BLaER1 (cell line): Measurements from ENCODE around the gene ENTHD1.

Experiments used
- H3K27ac ChIP-seq: shearing (Covaris generic); formaldehyde crosslinking; 2 replicates; pipeline ENCODE4 v1.8.1; 2022
- H3K27me3 ChIP-seq: shearing (Covaris generic); formaldehyde crosslinking; 2 replicates; pipeline ENCODE4 v1.8.1; 2022
- H3K36me3 ChIP-seq: shearing (Covaris generic); formaldehyde crosslinking; 2 replicates; pipeline ENCODE4 v1.8.1; 2022
- H3K4me1 ChIP-seq: shearing (Covaris generic); formaldehyde crosslinking; 2 replicates; pipeline ENCODE4 v1.8.1; 2022
- H3K4me2 ChIP-seq: shearing (Covaris generic); formaldehyde crosslinking; 2 replicates; pipeline ENCODE4 v1.8.1; 2022
- H3K4me3 ChIP-seq: shearing (Covaris generic); formaldehyde crosslinking; 2 replicates; pipeline ENCODE4 v1.8.1; 2022
- H3K9ac ChIP-seq: shearing (Covaris generic); formaldehyde crosslinking; 2 replicates; pipeline ENCODE4 v1.8.1; 2022
- H3K9me3 ChIP-seq: shearing (Covaris generic); formaldehyde crosslinking; 2 replicates; pipeline ENCODE4 v1.8.1; 2022
- H4K20me1 ChIP-seq: shearing (Covaris generic); formaldehyde crosslinking; 2 replicates; pipeline ENCODE4 v1.8.1; 2022
- Cebpa-rat ChIP-seq: shearing (Covaris generic); IDR thresholded peaks from 2 replicates; pipeline ENCODE4 v1.8.1; 2022

Gene ENTHD1

GRCh38 chr22:39825661-39826102, 67.9 kb downstream of the ENTHD1 start:
- Histone ChIP-seq H3K9me3 (no peaks in the 10 kb centered on the region), H4K20me1 (no peaks in the 10 kb centered on the region), H3K9ac (no peak overlapping the region), H3K4me2 (no peak overlapping the region), H3K27me3 (no peaks in the 10 kb centered on the region), H3K4me1 (peaks cover 20% of the 10 kb centered on the region), H3K4me3 (no peak overlapping the region), H3K27ac (no peak overlapping the region), H3K36me3 (no peaks in the 10 kb centered on the region)
- no peak for TF ChIP-seq Cebpa-rat

- Histone ChIP-seq H3K4me2 (no peak overlapping the region), H3K4me3 (no peak overlapping the region), H3K27me3 (no peaks in the 10 kb centered on the region), H3K36me3 (no peaks in the 10 kb centered on the region), H4K20me1 (no peaks in the 10 kb centered on the region), H3K9me3 (no peaks in the 10 kb centered on the region), H3K27ac (no peak overlapping the region), H3K9ac (no peak overlapping the region), H3K4me1 (peaks cover 4% of the 10 kb centered on the region; the same call in 1 of the 2 replicates)
- TF ChIP-seq Cebpa-rat: no peak
Observed at GRCh38 chr22:39821008-39821407, 72.6 kb downstream of the ENTHD1 start.

GRCh38 chr22:39820256-39820655, 73.3 kb downstream of the ENTHD1 start:
- no peaks in the 10 kb centered on the region for H4K20me1 ChIP-seq
- no peak overlapping the region for H3K4me2 ChIP-seq
- TF ChIP-seq Cebpa-rat: no peak

GRCh38 chr22:39819429-39819828, 74.1 kb downstream of the ENTHD1 start:
- H3K9ac ChIP-seq: no peak overlapping the region
- H3K27me3 ChIP-seq: no peaks in the 10 kb centered on the region
- no peaks in the 10 kb centered on the region for H3K9me3 ChIP-seq
- no peaks in the 10 kb centered on the region for H3K4me1 ChIP-seq
- H4K20me1 ChIP-seq: no peaks in the 10 kb centered on the region
- no peak overlapping the region for H3K4me2 ChIP-seq
- no peak overlapping the region for H3K4me3 ChIP-seq
- TF ChIP-seq Cebpa-rat: no peak
- no peaks in the 10 kb centered on the region for H3K36me3 ChIP-seq
- no peak overlapping the region for H3K27ac ChIP-seq

More at GRCh38 chr22:39820256-39820655, 73.3 kb downstream of the ENTHD1 start:
- H3K36me3 ChIP-seq: no peaks in the 10 kb centered on the region
- no peaks in the 10 kb centered on the region for H3K27me3 ChIP-seq
- H3K9ac ChIP-seq: no peak overlapping the region
- no peaks in the 10 kb centered on the region for H3K9me3 ChIP-seq
- no peak overlapping the region for H3K27ac ChIP-seq
- no peaks in the 10 kb centered on the region for H3K4me1 ChIP-seq
- no peak overlapping the region for H3K4me3 ChIP-seq

GRCh38 chr22:39818094-39818493, 75.5 kb downstream of the ENTHD1 start:
- no peak for TF ChIP-seq Cebpa-rat
- no peak overlapping the region for H3K4me3 ChIP-seq
- H3K27ac ChIP-seq: no peak overlapping the region
- no peaks in the 10 kb centered on the region for H3K4me1 ChIP-seq
- H3K36me3 ChIP-seq: no peaks in the 10 kb centered on the region
- H3K27me3 ChIP-seq: no peaks in the 10 kb centered on the region
- H3K9ac ChIP-seq: no peak overlapping the region
- H3K9me3 ChIP-seq: no peaks in the 10 kb centered on the region
- H4K20me1 ChIP-seq: no peaks in the 10 kb centered on the region
- H3K4me2 ChIP-seq: no peak overlapping the region

- no peak for TF ChIP-seq Cebpa-rat
- Histone ChIP-seq H3K9me3 (no peaks in the 10 kb centered on the region), H3K9ac (no peak overlapping the region), H3K4me2 (no peak overlapping the region), H3K4me3 (no peak overlapping the region), H3K36me3 (no peaks in the 10 kb centered on the region), H3K27me3 (no peaks in the 10 kb centered on the region), H3K4me1 (no peaks in the 10 kb centered on the region), H4K20me1 (no peaks in the 10 kb centered on the region), H3K27ac (no peak overlapping the region)
Observed at GRCh38 chr22:39815932-39816331, 77.6 kb downstream of the ENTHD1 start.

GRCh38 chr22:39814899-39815298, 78.7 kb downstream of the ENTHD1 start:
- H3K36me3 ChIP-seq: no peaks in the 10 kb centered on the region
- H3K4me2 ChIP-seq: no peak overlapping the region
- no peaks in the 10 kb centered on the region for H3K4me1 ChIP-seq
- no peaks in the 10 kb centered on the region for H3K27me3 ChIP-seq
- TF ChIP-seq Cebpa-rat: no peak
- no peak overlapping the region for H3K27ac ChIP-seq
- H3K9me3 ChIP-seq: no peaks in the 10 kb centered on the region
- no peaks in the 10 kb centered on the region for H4K20me1 ChIP-seq
- H3K9ac ChIP-seq: no peak overlapping the region
- no peak overlapping the region for H3K4me3 ChIP-seq

- Histone ChIP-seq H3K36me3 (no peaks in the 10 kb centered on the region), H3K4me3 (no peak overlapping the region), H3K27me3 (no peaks in the 10 kb centered on the region), H4K20me1 (no peaks in the 10 kb centered on the region), H3K9ac (no peak overlapping the region), H3K4me1 (peaks cover 8% of the 10 kb centered on the region), H3K9me3 (no peaks in the 10 kb centered on the region), H3K4me2 (no peak overlapping the region), H3K27ac (no peak overlapping the region)
- no peak for TF ChIP-seq Cebpa-rat
Observed at GRCh38 chr22:39809772-39810557, 83.6 kb downstream of the ENTHD1 start.

- Histone ChIP-seq H3K4me3 (no peak overlapping the region), H3K4me1 (peaks cover 8% of the 10 kb centered on the region), H3K36me3 (no peaks in the 10 kb centered on the region), H3K27ac (no peak overlapping the region), H3K27me3 (no peaks in the 10 kb centered on the region), H3K9me3 (no peaks in the 10 kb centered on the region), H3K4me2 (no peak overlapping the region), H4K20me1 (no peaks in the 10 kb centered on the region), H3K9ac (no peak overlapping the region)
- no peak for TF ChIP-seq Cebpa-rat
Observed at GRCh38 chr22:39808081-39808480, 85.5 kb downstream of the ENTHD1 start.

- Histone ChIP-seq H3K4me1 (peaks cover 8% of the 10 kb centered on the region), H3K36me3 (no peaks in the 10 kb centered on the region), H4K20me1 (no peaks in the 10 kb centered on the region), H3K27me3 (no peaks in the 10 kb centered on the region), H3K4me2 (no peak overlapping the region), H3K9ac (no peak overlapping the region), H3K4me3 (no peak overlapping the region), H3K9me3 (no peaks in the 10 kb centered on the region), H3K27ac (no peak overlapping the region)
- no peak for TF ChIP-seq Cebpa-rat
Observed at GRCh38 chr22:39806109-39806508, 87.5 kb downstream of the ENTHD1 start.

- no peak overlapping the region for H3K9ac ChIP-seq
- peaks cover 8% of the 10 kb centered on the region for H3K4me1 ChIP-seq
- H3K27ac ChIP-seq: no peak overlapping the region
- peak overlapping the region; percentile 10; the same call in 1 of the 2 replicates for H3K4me2 ChIP-seq
- H3K9me3 ChIP-seq: no peaks in the 10 kb centered on the region; the same call in 1 of the 2 replicates
- no peaks in the 10 kb centered on the region for H3K27me3 ChIP-seq
- H3K4me3 ChIP-seq: no peak overlapping the region
- no peaks in the 10 kb centered on the region for H3K36me3 ChIP-seq
- no peaks in the 10 kb centered on the region for H4K20me1 ChIP-seq
- no peak for TF ChIP-seq Cebpa-rat
Observed at GRCh38 chr22:39805117-39805516, 88.4 kb downstream of the ENTHD1 start.
